Mesenchymal stem cell (in vitro differentiated cells and primary cell): ENCODE data around the gene SIX4. TPM values are rescaled to one million over a fixed set of nuclear protein-coding genes. Genes with fewer than 3 reads are reported as not detected.

Experiments used
- DNase-seq: peaks from one replicate; pipeline ENCODE4 v3.0.0-alpha.2; 2013
- H2AFZ ChIP-seq: one replicate; pipeline ENCODE4 v1.6.1; 2013; ENCODE audit warnings: low read depth, mild to moderate bottlenecking, control low read depth, inconsistent platforms, low read length, moderate library complexity
- H2AK5ac ChIP-seq: 2 replicates; pipeline ENCODE4 v1.6.1; 2013; ENCODE audit warnings: low read length, moderate library complexity, mild to moderate bottlenecking, inconsistent platforms; ENCODE audit not compliant: severe bottlenecking
- H2BK120ac ChIP-seq: one replicate; pipeline ENCODE4 v1.6.1; 2013; ENCODE audit warnings: low read depth, mild to moderate bottlenecking, inconsistent platforms, low read length, moderate library complexity
- H2BK12ac ChIP-seq, 2 experiments: one replicate each; pipeline ENCODE4 v1.6.1; 2013; ENCODE audit warnings: inconsistent platforms in 2 of 2, low read length in 2 of 2, mild to moderate bottlenecking in 2 of 2, moderate library complexity in 2 of 2, control low read depth in 1 of 2
- H2BK15ac ChIP-seq: one replicate; pipeline ENCODE4 v1.6.1; 2013; ENCODE audit warnings: mild to moderate bottlenecking, low read depth, inconsistent platforms; ENCODE audit not compliant: poor library complexity, severe bottlenecking
- H2BK5ac ChIP-seq: 2 replicates; pipeline ENCODE4 v1.6.1; 2013; ENCODE audit warnings: low read depth, mild to moderate bottlenecking, low read length, control low read depth, inconsistent platforms; ENCODE audit not compliant: poor library complexity, severe bottlenecking
- H3K14ac ChIP-seq, 2 experiments: one replicate each; pipeline ENCODE4 v1.6.1; 2013; ENCODE audit warnings: inconsistent platforms in 2 of 2, low read length in 2 of 2, control low read depth in 1 of 2, mild to moderate bottlenecking in 1 of 2, moderate library complexity in 1 of 2
- H3K18ac ChIP-seq, 2 experiments: one replicate each; pipeline ENCODE4 v1.6.1; 2013; ENCODE audit warnings: inconsistent platforms in 2 of 2, low read length in 2 of 2, control low read depth in 1 of 2, low read depth in 1 of 2, mild to moderate bottlenecking in 1 of 2
- H3K23ac ChIP-seq, 2 experiments: one replicate each; pipeline ENCODE4 v1.6.1; 2013; ENCODE audit warnings: inconsistent platforms in 2 of 2, low read length in 2 of 2, mild to moderate bottlenecking in 2 of 2, moderate library complexity in 2 of 2, control low read depth in 1 of 2
- H3K27ac ChIP-seq: 2 replicates; pipeline ENCODE4 v1.5.1; 2013; ENCODE audit warnings: mild to moderate bottlenecking, moderate library complexity, low read length, control low read depth, inconsistent platforms; ENCODE audit not compliant: poor library complexity, severe bottlenecking
- H3K27me3 ChIP-seq, 2 experiments: 2 replicates each; pipeline versions ENCODE4 v1.6.1 to v1.7.0; 2013; ENCODE audit warnings: low read length in 2 of 2, mild to moderate bottlenecking in 2 of 2, moderate library complexity in 2 of 2, control low read depth in 1 of 2, inconsistent platforms in 1 of 2; ENCODE audit not compliant: control insufficient read depth in 1 of 2, insufficient read depth in 1 of 2
- H3K36me3 ChIP-seq, 2 experiments: 2 replicates each; pipeline versions ENCODE4 v1.6.1 to v1.7.0; 2013; ENCODE audit warnings: low read length in 2 of 2, control low read depth in 1 of 2, inconsistent platforms in 1 of 2, low read depth in 1 of 2, mild to moderate bottlenecking in 1 of 2; ENCODE audit not compliant: insufficient read depth in 2 of 2, control insufficient read depth in 1 of 2
- H3K4ac ChIP-seq, 2 experiments: one replicate each; pipeline ENCODE4 v1.6.1; 2013; ENCODE audit warnings: inconsistent platforms in 2 of 2, low read length in 2 of 2, mild to moderate bottlenecking in 2 of 2, moderate library complexity in 2 of 2, control low read depth in 1 of 2, low read depth in 1 of 2
- H3K4me1 ChIP-seq: 2 replicates; pipeline ENCODE4 v1.6.1; 2013; ENCODE audit warnings: low read depth, low read length, control low read depth; ENCODE audit not compliant: control insufficient read depth, insufficient read depth
- H3K4me2 ChIP-seq: 2 replicates; pipeline ENCODE4 v1.6.1; 2013; ENCODE audit warnings: low read length, mild to moderate bottlenecking, inconsistent platforms; ENCODE audit not compliant: poor library complexity, severe bottlenecking
- H3K4me3 ChIP-seq, 2 experiments: 2 replicates each; pipeline versions ENCODE4 v1.5.1 to v1.7.0; 2013; ENCODE audit warnings: low read length in 2 of 2, mild to moderate bottlenecking in 2 of 2, control low read depth in 1 of 2, low read depth in 1 of 2; ENCODE audit not compliant: insufficient read depth in 1 of 2
- H3K79me1 ChIP-seq: replicated peaks from 2 replicates; pipeline ENCODE4 v1.6.1; 2013; ENCODE audit warnings: mild to moderate bottlenecking, control low read depth, low read length, inconsistent platforms; ENCODE audit not compliant: poor library complexity, severe bottlenecking
- H3K9ac ChIP-seq: 2 replicates; pipeline ENCODE4 v1.7.0; 2013; ENCODE audit warnings: mild to moderate bottlenecking, low read length, moderate library complexity
- H3K9me3 ChIP-seq: 2 replicates; pipeline ENCODE4 v1.7.0; 2013; ENCODE audit warnings: mild to moderate bottlenecking, low read length; ENCODE audit not compliant: control insufficient read depth
- H4K8ac ChIP-seq: one replicate; pipeline ENCODE4 v1.6.1; 2013; ENCODE audit warnings: inconsistent platforms, mild to moderate bottlenecking, low read length, moderate library complexity
- H4K91ac ChIP-seq: one replicate; pipeline ENCODE4 v1.6.1; 2013; ENCODE audit warnings: mild to moderate bottlenecking, low read length, inconsistent platforms
- WGBS: methylation state at CpG from one replicate; pipeline ENCODE4 v1.1.7; 2013; ENCODE audit warnings: mixed read lengths; 5-methylcytosine and 5-hydroxymethylcytosine counted together
- polyA plus RNA-seq, 2 experiments: library from polyadenylated mRNA; stranded (reverse); fragments of 200-250 nt; gene quantifications; one replicate each; pipeline ENCODE4 v1.2.3, GENCODE V29; 2013

SIX4 gene
- polyA plus RNA-seq (2013, experiment 1 of 2): 2.7 TPM
- 2.9 TPM for polyA plus RNA-seq (2013, experiment 2 of 2)

DNA sequence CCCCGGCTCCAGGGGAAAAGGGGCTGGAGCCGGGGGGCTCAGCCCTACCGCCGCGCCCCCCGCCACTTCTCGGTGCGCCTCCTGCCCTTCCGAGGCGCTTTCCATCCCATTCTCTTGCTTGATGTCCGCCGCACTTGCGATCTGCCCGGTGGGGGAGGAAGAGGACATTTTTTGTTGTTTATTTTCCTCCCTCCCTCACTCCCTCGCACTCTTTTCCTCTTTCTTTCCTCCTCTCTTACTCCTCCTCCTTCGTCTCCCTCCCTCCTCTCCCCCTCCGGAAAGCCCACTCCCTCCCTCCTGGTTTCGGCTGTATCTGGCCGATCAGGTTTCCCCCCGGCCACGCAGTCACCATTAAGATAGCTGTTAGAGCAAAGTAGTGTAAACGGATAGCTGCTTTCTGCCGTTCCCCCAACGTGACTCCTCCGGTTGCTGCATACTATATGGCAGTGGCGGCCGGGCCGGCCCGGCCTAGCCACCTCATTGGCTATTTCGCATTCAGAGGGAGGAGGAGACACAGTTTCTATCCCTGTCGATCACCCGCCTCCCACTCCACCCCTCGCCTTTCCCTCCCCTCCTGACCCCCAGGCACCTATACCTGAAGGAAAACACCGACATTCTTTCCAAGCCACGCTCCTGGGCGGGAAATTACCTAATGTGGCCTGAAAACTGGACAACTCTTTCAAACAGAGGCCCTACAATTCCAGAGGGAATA lies at the start of gene SIX4:
SIX4 (minus strand) TSS at position 445 of the 712 bp plus-strand sequence; CDS start at position 168, 277 bp downstream.
- peak within 1 kb of the TSS; percentile 95 for H3K9ac ChIP-seq
- 0% methylated on average over 21 of the region's 36 CpGs for WGBS

DNA sequence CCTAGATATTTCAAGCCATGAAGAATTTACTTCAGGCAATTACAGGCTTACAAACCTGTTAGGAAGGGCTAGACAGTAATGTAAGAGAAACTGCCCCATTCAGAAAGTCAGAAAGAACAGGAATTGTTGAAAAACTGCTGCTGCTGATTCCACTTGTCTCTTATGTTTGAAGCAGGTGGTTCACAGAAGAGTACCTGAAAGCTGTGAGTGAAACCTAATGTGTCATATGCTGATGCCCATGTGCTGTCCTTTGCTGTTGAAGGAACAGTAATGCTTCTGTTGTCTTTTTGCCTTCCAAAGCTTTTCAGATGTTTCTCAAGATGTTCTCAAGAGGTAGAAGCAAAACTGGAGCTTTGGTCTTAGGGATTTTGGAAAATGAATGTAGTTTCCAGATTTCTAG lies 49.4 kb upstream of the SIX4 start:
- no peak overlapping the region for H3K23ac ChIP-seq
- H2AK5ac ChIP-seq: no peak overlapping the region
- no peak overlapping the region for H2BK120ac ChIP-seq
- H3K18ac ChIP-seq: no peak overlapping the region
- no peaks in the 10 kb centered on the region for H3K4me1 ChIP-seq
- no peaks in the 10 kb centered on the region for H3K27me3 ChIP-seq
- H3K36me3 ChIP-seq: no peaks in the 10 kb centered on the region
- no peak overlapping the region for H2BK15ac ChIP-seq
- no peak for DNase-seq
- H2BK5ac ChIP-seq: no peak overlapping the region
- no peak overlapping the region for H2AFZ ChIP-seq
- no peak overlapping the region for H3K27ac ChIP-seq
- no peak overlapping the region for H3K4ac ChIP-seq
- no peak overlapping the region for H4K8ac ChIP-seq
- H3K4me3 ChIP-seq: no peak overlapping the region
- H3K79me1 ChIP-seq: peaks cover 12% of the 10 kb centered on the region
- no peak overlapping the region for H2BK12ac ChIP-seq
- H3K4me2 ChIP-seq: no peak overlapping the region
- H3K9me3 ChIP-seq: no peaks in the 10 kb centered on the region
- no peak overlapping the region for H3K14ac ChIP-seq
- no peak overlapping the region for H4K91ac ChIP-seq
- H3K9ac ChIP-seq: no peak overlapping the region

More for the DNA sequence above, at the start of gene SIX4:
- Histone ChIP-seq H4K91ac (peak within 1 kb of the TSS; percentile 54), H3K27me3 (peaks cover 0 to 5% of the 10 kb centered on the region in 2 experiments), H3K4me1 (peaks cover 3% of the 10 kb centered on the region), H2BK12ac (peak within 1 kb of the TSS in 1 of 2 experiments; percentile 57), H3K36me3 (peaks cover 5 to 13% of the 10 kb centered on the region in 2 experiments), H3K27ac (peak within 1 kb of the TSS; percentile 88), H2AK5ac (no peak within 1 kb of the TSS), H3K23ac (peak within 1 kb of the TSS in 1 of 2 experiments; percentile 66), H3K9me3 (no peaks in the 10 kb centered on the region), H3K4ac (peak within 1 kb of the TSS; percentile 56 to 77), H2AFZ (peak within 1 kb of the TSS; percentile 83), H3K79me1 (peaks cover 12% of the 10 kb centered on the region), H2BK120ac (peak within 1 kb of the TSS; percentile 12), H2BK5ac (peak within 1 kb of the TSS; percentile 63), H4K8ac (peak within 1 kb of the TSS; percentile 47), H2BK15ac (peak within 1 kb of the TSS; percentile 39), H3K4me3 (peak within 1 kb of the TSS; percentile 92), H3K18ac (peak within 1 kb of the TSS; percentile 67 to 93), H3K14ac (peak within 1 kb of the TSS in 1 of 2 experiments; percentile 87), H3K4me2 (peak within 1 kb of the TSS; percentile 90)
- DNase-seq: peak; percentile 87

GRCh38 chr14:60771117-60771516 lies 47.0 kb upstream of the SIX4 start:
- H3K4me2 ChIP-seq: no peak overlapping the region
- no peak overlapping the region for H4K8ac ChIP-seq
- no peak overlapping the region for H3K4me3 ChIP-seq
- no peaks in the 10 kb centered on the region for H3K36me3 ChIP-seq
- H3K27ac ChIP-seq: no peak overlapping the region
- H3K23ac ChIP-seq: no peak overlapping the region
- H2BK5ac ChIP-seq: no peak overlapping the region
- H3K4me1 ChIP-seq: no peaks in the 10 kb centered on the region
- H3K9ac ChIP-seq: no peak overlapping the region
- H3K18ac ChIP-seq: no peak overlapping the region
- H2AFZ ChIP-seq: no peak overlapping the region
- H3K79me1 ChIP-seq: peaks cover 11% of the 10 kb centered on the region
- 100% methylated on average over 1 of the region's 2 CpGs for WGBS
- no peak overlapping the region for H2AK5ac ChIP-seq
- no peak overlapping the region for H3K14ac ChIP-seq
- H2BK120ac ChIP-seq: no peak overlapping the region
- no peak overlapping the region for H3K4ac ChIP-seq
- H2BK12ac ChIP-seq: no peak overlapping the region
- no peak overlapping the region for H2BK15ac ChIP-seq
- no peaks in the 10 kb centered on the region for H3K27me3 ChIP-seq
- no peak for DNase-seq
- H4K91ac ChIP-seq: no peak overlapping the region
- no peaks in the 10 kb centered on the region for H3K9me3 ChIP-seq

GRCh38 chr14:60768602-60769001 lies 44.5 kb upstream of the SIX4 start:
- Histone ChIP-seq H3K18ac (no peak overlapping the region), H3K4me3 (no peak overlapping the region), H3K14ac (no peak overlapping the region), H2BK120ac (no peak overlapping the region), H3K36me3 (no peaks in the 10 kb centered on the region), H4K91ac (no peak overlapping the region), H2AK5ac (no peak overlapping the region), H3K4me2 (no peak overlapping the region), H2BK15ac (no peak overlapping the region), H2BK5ac (no peak overlapping the region), H3K27me3 (no peaks in the 10 kb centered on the region), H3K9me3 (no peaks in the 10 kb centered on the region), H3K23ac (no peak overlapping the region), H4K8ac (no peak overlapping the region), H3K27ac (no peak overlapping the region), H3K9ac (peak overlapping the region; percentile 59), H3K4ac (no peak overlapping the region), H3K79me1 (peaks cover 11% of the 10 kb centered on the region), H2BK12ac (no peak overlapping the region), H2AFZ (no peak overlapping the region), H3K4me1 (no peaks in the 10 kb centered on the region)
- no peak for DNase-seq
- no CpG with 5 or more reads among the region's 2 CpGs for WGBS
